H1 (cell line): ENCODE results near the gene DAAM1. TPM values are rescaled to one million over a fixed set of nuclear protein-coding genes. Genes with fewer than 3 reads are reported as not detected.

Experiments
- CTCF ChIA-PET: fragments of 300-600 bp; sonication (Branson Sonifier 250); formaldehyde crosslinking; loops from one replicate; lab custom pipeline; 2021; ENCODE audit not compliant: partially characterized antibody; lab: Charles Lee
- POLR2A ChIA-PET: fragments of 300-600 bp; sonication (Branson Sonifier 250); formaldehyde crosslinking; loops from one replicate; lab custom pipeline; 2021; ENCODE audit warnings: inconsistent platforms; ENCODE audit not compliant: partially characterized antibody; lab: Charles Lee
- DNase-seq, 2 experiments: peaks; one replicate each; pipeline versions ENCODE4 v3.0.0 to v3.0.0-alpha.2; 2010 to 2022; ENCODE audit warnings: low spot score in 2 of 2, low read depth in 1 of 2, mixed read lengths in 1 of 2
- FAIRE-seq: peaks from 2 replicates; lab custom pipeline; 2011; peaks lifted over from hg19 to GRCh38; lab: Jason Lieb, UNC
- H2AFZ ChIP-seq: 2 replicates; pipeline ENCODE4 v1.8.1; 2012; ENCODE audit warnings: low read length, inconsistent platforms
- H2AK5ac ChIP-seq: 2 replicates; pipeline ENCODE4 v1.6.1; 2013; ENCODE audit warnings: low read depth, low read length
- H2BK120ac ChIP-seq: replicated peaks from 2 replicates; pipeline ENCODE3; 2013; ENCODE audit warnings: low read depth, low read length, inconsistent platforms
- H2BK12ac ChIP-seq: 2 replicates; pipeline ENCODE4 v1.6.1; 2013; ENCODE audit warnings: low read depth, low read length
- H2BK15ac ChIP-seq: 2 replicates; pipeline ENCODE4 v1.6.1; 2013; ENCODE audit warnings: low read length
- H2BK20ac ChIP-seq: 2 replicates; pipeline ENCODE4 v1.6.1; 2013; ENCODE audit warnings: low read length
- H2BK5ac ChIP-seq: 2 replicates; pipeline ENCODE4 v1.6.1; 2013; ENCODE audit warnings: low read depth, low read length
- H3K14ac ChIP-seq: 2 replicates; pipeline ENCODE4 v1.6.1; 2013; ENCODE audit warnings: inconsistent platforms; ENCODE audit not compliant: insufficient read length
- H3K18ac ChIP-seq: 2 replicates; pipeline ENCODE4 v1.6.1; 2013; ENCODE audit warnings: low read length; ENCODE audit errors: extremely low read depth
- H3K23ac ChIP-seq: 2 replicates; pipeline ENCODE4 v1.6.1; 2013; ENCODE audit warnings: inconsistent platforms; ENCODE audit not compliant: insufficient read length
- H3K23me2 ChIP-seq: 2 replicates; pipeline ENCODE4 v1.6.1; 2013; ENCODE audit warnings: low read depth, low read length
- H3K27ac ChIP-seq: 2 replicates; pipeline ENCODE4 v1.6.1; 2011; ENCODE audit warnings: low read depth, low read length, inconsistent platforms
- H3K27me3 ChIP-seq, 4 experiments: replicated peaks in 1 of 4; 1 replicate in 1 of 4; 2 replicates in 3 of 4; pipeline versions ENCODE4 v1.6.1 to v1.8.1; 2011 to 2013; ENCODE audit warnings: low read length in 3 of 4, mild to moderate bottlenecking in 3 of 4, inconsistent platforms in 2 of 4, mixed read lengths in 2 of 4, moderate library complexity in 1 of 4; ENCODE audit not compliant: control insufficient read depth in 3 of 4, insufficient read depth in 3 of 4; ENCODE audit errors: extremely low read depth in 1 of 4
- H3K36me3 ChIP-seq, 4 experiments: 2 replicates each; pipeline versions ENCODE4 v1.6.1 to v1.8.1; 2011 to 2013; ENCODE audit warnings: mild to moderate bottlenecking in 4 of 4, low read length in 3 of 4, moderate library complexity in 2 of 4, control low read depth in 1 of 4, inconsistent platforms in 1 of 4; ENCODE audit not compliant: insufficient read depth in 4 of 4, control insufficient read depth in 2 of 4
- H3K4ac ChIP-seq: replicated peaks from 2 replicates; pipeline ENCODE3; 2013; ENCODE audit warnings: low read length, low read depth, mixed read lengths, inconsistent platforms; ENCODE audit not compliant: insufficient read length
- H3K4me1 ChIP-seq, 4 experiments: replicated peaks in 1 of 4; 1 replicate in 1 of 4; 2 replicates in 3 of 4; pipeline versions ENCODE4 v1.6.1 to v1.8.1; 2011 to 2013; ENCODE audit warnings: low read length in 3 of 4, inconsistent platforms in 2 of 4, mixed read lengths in 1 of 4; ENCODE audit not compliant: insufficient read depth in 4 of 4, control insufficient read depth in 3 of 4
- H3K4me2 ChIP-seq, 2 experiments: 2 replicates each; pipeline versions ENCODE4 v1.6.1 to v1.8.1; 2011 to 2013; ENCODE audit warnings: low read depth in 2 of 2, low read length in 2 of 2, control low read depth in 1 of 2, inconsistent platforms in 1 of 2, mild to moderate bottlenecking in 1 of 2; ENCODE audit not compliant: insufficient read depth in 1 of 2
- H3K4me3 ChIP-seq, 4 experiments: fragments of 200-600, 300-600 bp in 1 of 4; sonication (generic), shearing (Covaris generic), sonication (Bioruptor Twin) in 1 of 4; 2 replicates each; pipeline versions ENCODE4 v1.5.1 to v1.8.1; 2011 to 2016; ENCODE audit warnings: low read length in 4 of 4, low read depth in 3 of 4, control low read depth in 2 of 4, inconsistent platforms in 2 of 4, mild to moderate bottlenecking in 2 of 4, mixed read lengths in 1 of 4, moderate library complexity in 1 of 4; ENCODE audit not compliant: insufficient read depth in 2 of 4; ENCODE audit errors: extremely low read depth in 1 of 4
- H3K56ac ChIP-seq: replicated peaks from 2 replicates; pipeline ENCODE3; 2013; ENCODE audit warnings: low read depth, mild to moderate bottlenecking, mixed read lengths, low read length, inconsistent platforms; ENCODE audit not compliant: insufficient read length
- H3K79me1 ChIP-seq: 2 replicates; pipeline ENCODE4 v1.6.1; 2013; ENCODE audit warnings: low read depth, low read length, control low read depth
- H3K79me2 ChIP-seq, 2 experiments: 2 replicates each; pipeline versions ENCODE4 v1.6.1 to v1.8.1; 2012 to 2013; ENCODE audit warnings: low read length in 2 of 2, mild to moderate bottlenecking in 2 of 2, inconsistent platforms in 1 of 2; ENCODE audit not compliant: insufficient read depth in 2 of 2, control insufficient read depth in 1 of 2
- H3K9ac ChIP-seq, 4 experiments: replicated peaks in 1 of 4; 1 replicate in 1 of 4; 2 replicates in 3 of 4; pipeline versions ENCODE4 v1.6.1 to v1.8.1; 2011 to 2013; ENCODE audit warnings: low read depth in 3 of 4, low read length in 3 of 4, control low read depth in 2 of 4, mild to moderate bottlenecking in 2 of 4, moderate library complexity in 2 of 4, inconsistent platforms in 1 of 4; ENCODE audit errors: extremely low read depth in 1 of 4
- H3K9me3 ChIP-seq, 2 experiments: 2 replicates each; pipeline versions ENCODE4 v1.6.1 to v1.8.1; 2012 to 2013; ENCODE audit warnings: mild to moderate bottlenecking in 2 of 2, moderate library complexity in 2 of 2, control low read depth in 1 of 2, inconsistent platforms in 1 of 2, low read depth in 1 of 2, low read length in 1 of 2, mixed read lengths in 1 of 2; ENCODE audit not compliant: insufficient read depth in 2 of 2
- H4K20me1 ChIP-seq, 2 experiments: replicated peaks in 1 of 2; 2 replicates each; pipeline versions ENCODE3 to v1.8.1; 2011 to 2013; ENCODE audit warnings: inconsistent platforms in 2 of 2, low read length in 2 of 2, mild to moderate bottlenecking in 1 of 2; ENCODE audit not compliant: insufficient read depth in 2 of 2, control insufficient read depth in 1 of 2
- H4K5ac ChIP-seq: 2 replicates; pipeline ENCODE4 v1.6.1; 2013; ENCODE audit warnings: low read length, low read depth, mixed read lengths, inconsistent platforms; ENCODE audit not compliant: insufficient read length
- H4K8ac ChIP-seq: 2 replicates; pipeline ENCODE4 v1.8.0; 2013; ENCODE audit warnings: mild to moderate bottlenecking, moderate library complexity, low read length, inconsistent platforms; ENCODE audit not compliant: insufficient read depth; ENCODE audit errors: extremely low read depth
- H4K91ac ChIP-seq: replicated peaks from 2 replicates; pipeline ENCODE3; 2013; ENCODE audit warnings: low read length, mixed read lengths, inconsistent platforms; ENCODE audit not compliant: insufficient read length
- CBX8 ChIP-seq: fragments of 300-800, 300-1000 bp; sonication (generic); IDR thresholded peaks from 2 replicates; pipeline ENCODE4 v1.7.1; 2016; ENCODE audit warnings: low read depth, low read length, borderline replicate concordance
- CREB1 ChIP-seq: IDR thresholded peaks from 2 replicates; pipeline ENCODE4 v1.6.1; 2012; ENCODE audit warnings: inconsistent platforms
- EGR1 ChIP-seq: IDR thresholded peaks from 2 replicates; pipeline ENCODE4 v1.6.1; 2011; ENCODE audit warnings: low read depth, low read length, borderline replicate concordance
- POU5F1 ChIP-seq: IDR thresholded peaks from 2 replicates; pipeline ENCODE4 v1.6.1; 2011; ENCODE audit warnings: low read depth, mild to moderate bottlenecking, low read length, moderate library complexity
- WGBS, 2 experiments: shearing (Covaris generic) in 1 of 2; methylation state at CpG; one replicate each; pipeline versions ENCODE4 v1.1.6 to v1.1.7; 2013 to 2015; ENCODE audit warnings: low lambda C conversion rate in 2 of 2, mixed read lengths in 2 of 2, inconsistent platforms in 1 of 2, low coverage in 1 of 2, missing lambda C conversion rate in 1 of 2; ENCODE audit not compliant: insufficient replicate concordance in 2 of 2, insufficient coverage in 1 of 2, insufficient read length in 1 of 2; ENCODE audit errors: extremely low coverage in 1 of 2, missing lambda C conversion rate in 1 of 2; 5-methylcytosine and 5-hydroxymethylcytosine counted together
- polyA plus RNA-seq, 7 experiments: library from polyadenylated mRNA; depleted of rRNA in 3 of 7; stranded (reverse) in 5 of 7; unstranded in 2 of 7; fragments of >200 nt in 5 of 7; fragments of 200-250 nt in 2 of 7; gene quantifications; 1 replicate in 5 of 7; 2 replicates in 1 of 7; 4 replicates in 1 of 7; pipeline versions ENCODE4 v1.2.1 to v1.2.3, GENCODE V29; 2011 to 2013; ENCODE audit warnings: missing spikeins in 2 of 7, mixed read lengths in 2 of 7
- total RNA-seq: library from RNA; stranded (reverse); fragmentation: NEBNext Ultra II Directional; extraction: Animal tissue kit (Norgen Biotek cat#: 25700); gene quantifications from 2 replicates; pipeline ENCODE4 v1.2.1, GENCODE V29; 2021

DAAM1 gene
- total and polyA plus RNA-seq, 2 of the 8 experiments (the other 6 are each of a cell fraction or from before 2014, with no cell fraction given): 5.0 to 44.9 TPM

DNA sequence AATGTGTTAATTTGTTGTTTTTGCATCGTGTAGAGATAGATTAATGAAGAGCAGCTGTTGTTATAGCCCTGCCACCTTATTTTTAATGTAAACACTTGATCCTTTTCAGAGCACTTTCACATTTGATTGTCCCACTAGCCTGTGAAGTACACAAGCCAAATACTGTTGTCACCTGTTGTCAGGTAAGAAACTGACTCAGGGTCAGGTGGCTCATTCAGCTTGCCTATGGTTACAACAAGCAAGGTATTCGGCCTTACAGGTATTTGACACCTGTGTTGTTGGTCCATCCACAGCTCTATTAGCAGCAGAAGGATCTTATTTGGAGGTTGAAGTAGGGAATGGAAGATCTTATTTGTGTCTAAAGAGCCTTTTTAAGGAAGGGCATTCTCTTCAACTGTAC, 167.8 kb downstream of the DAAM1 start:
- H3K4me1 ChIP-seq: peaks cover 0 to 4% (median 2%) of the 10 kb centered on the region in 4 experiments; a peak in 3 of 7 replicates
- ChIA-PET POLR2A (no interaction called here), CTCF (interaction anchor here (0.7 kb wide), 1 partner anchor 150 kb away, joined by 3 read pairs; no protein-coding TSS in a partner anchor)
- FAIRE-seq (no peak), DNase-seq (no peak)
- no peak overlapping the region for H2BK20ac ChIP-seq
- no peak overlapping the region for H3K4ac ChIP-seq
- no peaks in the 10 kb centered on the region for H3K27me3 ChIP-seq
- 94% methylated on average over 2 of the region's 2 CpGs; no CpG with 5 or more reads in 1 of the 2 experiments for WGBS, 2 experiments
- no peak overlapping the region for H3K14ac ChIP-seq
- no peaks in the 10 kb centered on the region for H3K79me1 ChIP-seq
- H3K79me2 ChIP-seq: no peaks in the 10 kb centered on the region
- H2AFZ ChIP-seq: no peak overlapping the region
- H2BK120ac ChIP-seq: no peak overlapping the region
- H2BK15ac ChIP-seq: no peak overlapping the region
- H3K9ac ChIP-seq: no peak overlapping the region
- no peak overlapping the region for H3K18ac ChIP-seq
- no peak overlapping the region for H3K4me2 ChIP-seq
- H4K20me1 ChIP-seq: no peaks in the 10 kb centered on the region
- H4K91ac ChIP-seq: no peak overlapping the region
- no peak overlapping the region for H2BK5ac ChIP-seq
- no peaks in the 10 kb centered on the region for H3K9me3 ChIP-seq
- no peak overlapping the region for H3K23ac ChIP-seq
- H3K23me2 ChIP-seq: no peaks in the 10 kb centered on the region
- no peak overlapping the region for H3K56ac ChIP-seq
- no peak overlapping the region for H4K8ac ChIP-seq
- H3K27ac ChIP-seq: no peak overlapping the region
- no peak overlapping the region for H2BK12ac ChIP-seq
- no peak overlapping the region for H3K4me3 ChIP-seq
- no peak overlapping the region for H2AK5ac ChIP-seq
- peaks cover 0 to 3% (median 1%) of the 10 kb centered on the region in 4 experiments; a peak in 2 of 8 replicates for H3K36me3 ChIP-seq
- H4K5ac ChIP-seq: no peak overlapping the region
- TF ChIP-seq EGR1 (no peak), CBX8 (no peak), CREB1 (no peak), POU5F1 (no peak)
